OCI-LY7 (cell line): ENCODE measurements around the gene PKN2. TPM values are rescaled to one million over a fixed set of nuclear protein-coding genes. Genes with fewer than 3 reads are reported as not detected.

Experiments
- BruUV-seq: library from RNA; stranded (reverse); fragments of 400-500 nt; replicated peaks from 2 replicates; lab custom pipeline; 2021; lab: Mats Ljungman, UMichigan
- CTCF ChIA-PET: fragments of 300-600 bp; sonication (Branson Sonifier 250); formaldehyde crosslinking; loops from one replicate; lab custom pipeline; 2022; ENCODE audit warnings: antibody characterized with exemption; ENCODE audit not compliant: unreplicated experiment; lab: Charles Lee
- POLR2A ChIA-PET: fragments of 300-600 bp; sonication (Branson Sonifier 250); formaldehyde crosslinking; loops from one replicate; lab custom pipeline; 2022; ENCODE audit warnings: antibody characterized with exemption; lab: Charles Lee
- DNase-seq: peaks from one replicate; pipeline ENCODE4 v3.0.0-alpha.2; 2015; ENCODE audit warnings: low spot score
- H2AFZ ChIP-seq: fragments of 200-600 bp; sonication (generic), shearing (Covaris generic); 2 replicates; pipeline ENCODE4 v1.6.1; 2014; ENCODE audit warnings: mild to moderate bottlenecking, antibody characterized with exemption, low read length, moderate library complexity
- H3K27ac ChIP-seq: fragments of 200-600 bp; sonication (generic); 2 replicates; pipeline ENCODE4 v1.5.1; 2014; ENCODE audit warnings: mixed run types, low read depth, mild to moderate bottlenecking, moderate library complexity, low read length, inconsistent platforms; ENCODE audit not compliant: poor library complexity, severe bottlenecking
- H3K36me3 ChIP-seq: fragments of 200-600 bp; sonication (generic); 2 replicates; pipeline ENCODE4 v1.6.1; 2014; ENCODE audit warnings: mild to moderate bottlenecking, antibody characterized with exemption, low read length, moderate library complexity, mixed read lengths; ENCODE audit not compliant: insufficient read depth
- H3K4me1 ChIP-seq: fragments of 200-600 bp; sonication (generic); 2 replicates; pipeline ENCODE4 v1.5.1; 2014; ENCODE audit warnings: mild to moderate bottlenecking, low read length; ENCODE audit not compliant: insufficient read depth, poor library complexity, severe bottlenecking
- H3K4me2 ChIP-seq: fragments of 200-600 bp; sonication (generic); 2 replicates; pipeline ENCODE4 v1.6.1; 2014; ENCODE audit warnings: mild to moderate bottlenecking, low read length
- H3K4me3 ChIP-seq: fragments of 200-600 bp; sonication (generic); 2 replicates; pipeline ENCODE4 v1.5.1; 2014; ENCODE audit warnings: mild to moderate bottlenecking, low read depth, low read length; ENCODE audit not compliant: poor library complexity, severe bottlenecking
- H3K79me2 ChIP-seq: fragments of 200-600 bp; sonication (generic); 2 replicates; pipeline ENCODE4 v1.6.1; 2016; ENCODE audit warnings: low read depth, mild to moderate bottlenecking, low read length, moderate library complexity, mixed read lengths; ENCODE audit not compliant: insufficient read depth
- H3K9me2 ChIP-seq: fragments of 200-600 bp; sonication (generic); 2 replicates; pipeline ENCODE4 v1.6.1; 2016; ENCODE audit warnings: mild to moderate bottlenecking, low read length, mixed read lengths; ENCODE audit not compliant: insufficient read depth
- H3K9me3 ChIP-seq: fragments of 200-600 bp; sonication (generic); 2 replicates; pipeline ENCODE4 v1.6.1; 2014; ENCODE audit warnings: mild to moderate bottlenecking, mixed run types, low read length, mixed read lengths
- H4K20me1 ChIP-seq: fragments of 200-600 bp; sonication (generic); 2 replicates; pipeline ENCODE4 v1.6.1; 2014; ENCODE audit warnings: mild to moderate bottlenecking, antibody characterized with exemption, low read length, moderate library complexity, mixed read lengths; ENCODE audit not compliant: insufficient read depth
- EZH2phosphoT487 ChIP-seq: fragments of 200-600 bp; sonication (generic); IDR thresholded peaks from 2 replicates; pipeline ENCODE4 v1.6.1; 2018; ENCODE audit warnings: low read depth, borderline replicate concordance, mild to moderate bottlenecking, mixed run types, antibody characterized with exemption, low read length, moderate library complexity, mixed read lengths
- intact Hi-C: fragments of 100-400 bp; cut with micrococcal nuclease; formaldehyde crosslinking; loops from one replicate; pipeline ENCODE4 v1.10.0; 2022; ENCODE audit not compliant: unreplicated experiment
- total RNA-seq, 2 experiments: library from RNA; depleted of rRNA in 1 of 2; stranded (reverse); fragments of >200 nt in 1 of 2; shearing (Covaris generic) in 1 of 2; gene quantifications; 2 replicates each; pipeline ENCODE4 v1.2.3, GENCODE V29; 2014 to 2022
- TF ChIP-seq, protein P1 (sequence below): fragments of 200-600 bp; sonication (generic); conservative IDR thresholded peaks from 2 replicates; pipeline ENCODE4 v1.5.1; 2014; ENCODE audit warnings: mild to moderate bottlenecking, antibody characterized with exemption, low read length, moderate library complexity, mixed read lengths

The PKN2 gene
- total RNA-seq, 2 experiments from 2014 or later: 22.3 to 28.2 TPM

GRCh38 chr1:88650676-88651418, 33.2 kb upstream of the PKN2 start:
- Histone ChIP-seq H3K36me3 (no peaks in the 10 kb centered on the region), H3K4me2 (no peak overlapping the region), H3K79me2 (no peaks in the 10 kb centered on the region), H3K4me1 (no peaks in the 10 kb centered on the region), H2AFZ (no peak overlapping the region), H3K9me3 (no peaks in the 10 kb centered on the region), H3K4me3 (no peak overlapping the region), H3K9me2 (no peaks in the 10 kb centered on the region), H4K20me1 (no peaks in the 10 kb centered on the region), H3K27ac (no peak overlapping the region)
- BruUV-seq: no TSS peak
- CTCF ChIA-PET: no interaction called here
- no peak for DNase-seq
- TF ChIP-seq, protein P1, sequence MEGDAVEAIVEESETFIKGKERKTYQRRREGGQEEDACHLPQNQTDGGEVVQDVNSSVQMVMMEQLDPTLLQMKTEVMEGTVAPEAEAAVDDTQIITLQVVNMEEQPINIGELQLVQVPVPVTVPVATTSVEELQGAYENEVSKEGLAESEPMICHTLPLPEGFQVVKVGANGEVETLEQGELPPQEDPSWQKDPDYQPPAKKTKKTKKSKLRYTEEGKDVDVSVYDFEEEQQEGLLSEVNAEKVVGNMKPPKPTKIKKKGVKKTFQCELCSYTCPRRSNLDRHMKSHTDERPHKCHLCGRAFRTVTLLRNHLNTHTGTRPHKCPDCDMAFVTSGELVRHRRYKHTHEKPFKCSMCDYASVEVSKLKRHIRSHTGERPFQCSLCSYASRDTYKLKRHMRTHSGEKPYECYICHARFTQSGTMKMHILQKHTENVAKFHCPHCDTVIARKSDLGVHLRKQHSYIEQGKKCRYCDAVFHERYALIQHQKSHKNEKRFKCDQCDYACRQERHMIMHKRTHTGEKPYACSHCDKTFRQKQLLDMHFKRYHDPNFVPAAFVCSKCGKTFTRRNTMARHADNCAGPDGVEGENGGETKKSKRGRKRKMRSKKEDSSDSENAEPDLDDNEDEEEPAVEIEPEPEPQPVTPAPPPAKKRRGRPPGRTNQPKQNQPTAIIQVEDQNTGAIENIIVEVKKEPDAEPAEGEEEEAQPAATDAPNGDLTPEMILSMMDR: no peak
- TF ChIP-seq EZH2phosphoT487: no peak
- intact Hi-C loops: no loop called here
- POLR2A ChIA-PET: interaction anchor here (0.5 kb wide), 1 partner anchor 230 kb away, joined by 3 read pairs; no protein-coding TSS in a partner anchor

DNA sequence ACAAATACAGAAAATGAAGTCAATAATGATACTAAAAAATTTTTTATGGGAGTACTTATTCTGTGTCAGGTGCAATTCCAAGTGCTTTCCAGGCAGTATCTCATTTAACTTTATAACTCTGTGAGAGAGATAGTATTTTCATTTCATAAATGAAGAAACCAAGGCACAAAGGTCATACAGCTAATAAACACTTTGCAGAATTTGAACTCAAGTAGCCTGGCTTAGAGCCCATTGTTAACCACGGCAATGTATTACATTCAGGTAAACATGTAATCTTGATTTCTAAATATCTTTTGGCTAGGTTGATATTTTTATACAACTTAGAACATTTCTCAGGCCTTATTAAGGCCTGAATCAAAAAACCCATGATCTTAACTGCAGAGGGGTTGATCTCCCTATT, 28.9 kb upstream of the PKN2 start:
- no peak for DNase-seq
- no peak overlapping the region for H3K4me3 ChIP-seq
- H3K27ac ChIP-seq: no peak overlapping the region
- no peaks in the 10 kb centered on the region for H3K9me2 ChIP-seq
- no peaks in the 10 kb centered on the region for H3K36me3 ChIP-seq
- intact Hi-C loops: loop anchor here (1.0 kb wide), 1 partner anchor 222 kb away; no protein-coding TSS in a partner anchor
- no peak overlapping the region for H2AFZ ChIP-seq
- CTCF ChIA-PET: interaction anchor here (1.3 kb wide), 1 partner anchor 28 kb away, joined by 3 read pairs; no protein-coding TSS in a partner anchor
- TF ChIP-seq EZH2phosphoT487: no peak
- TF ChIP-seq, protein P1: no peak
- no peaks in the 10 kb centered on the region for H3K9me3 ChIP-seq
- H3K4me2 ChIP-seq: no peak overlapping the region
- BruUV-seq: no TSS peak
- no peaks in the 10 kb centered on the region for H3K4me1 ChIP-seq
- no peaks in the 10 kb centered on the region for H3K79me2 ChIP-seq
- H4K20me1 ChIP-seq: no peaks in the 10 kb centered on the region
- POLR2A ChIA-PET: interaction anchor here (0.9 to 1.3 kb wide), 4 partner anchors 9 to 259 kb away, joined by 3 to 5 read pairs (median 4); no protein-coding TSS in a partner anchor
